ENCODE measurements around the gene ENPP1.

Gene ENPP1

DNA sequence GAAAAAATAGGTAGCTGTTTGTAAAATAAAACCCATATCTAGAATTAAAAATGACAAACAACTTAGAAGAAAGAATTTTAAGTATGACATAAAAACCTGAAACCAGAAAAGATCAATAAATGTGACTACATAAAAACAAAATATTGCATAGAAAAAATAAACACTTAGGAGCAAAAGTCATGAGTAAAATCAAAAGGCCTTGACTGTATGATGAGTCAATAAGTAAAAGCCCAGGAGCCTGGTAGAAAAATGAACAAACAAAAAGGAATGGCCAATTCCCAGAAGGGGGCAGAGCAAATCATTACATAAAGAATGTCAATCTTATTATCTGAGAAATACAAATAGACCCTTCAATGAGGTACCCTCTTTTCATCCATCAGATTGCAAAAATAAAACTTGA is 20.7 kb upstream of the ENPP1 start:
- no peak for TF ChIP-seq ZFX (IDR thresholded peaks at IDR 0.05)
- TF ChIP-seq, protein P1, sequence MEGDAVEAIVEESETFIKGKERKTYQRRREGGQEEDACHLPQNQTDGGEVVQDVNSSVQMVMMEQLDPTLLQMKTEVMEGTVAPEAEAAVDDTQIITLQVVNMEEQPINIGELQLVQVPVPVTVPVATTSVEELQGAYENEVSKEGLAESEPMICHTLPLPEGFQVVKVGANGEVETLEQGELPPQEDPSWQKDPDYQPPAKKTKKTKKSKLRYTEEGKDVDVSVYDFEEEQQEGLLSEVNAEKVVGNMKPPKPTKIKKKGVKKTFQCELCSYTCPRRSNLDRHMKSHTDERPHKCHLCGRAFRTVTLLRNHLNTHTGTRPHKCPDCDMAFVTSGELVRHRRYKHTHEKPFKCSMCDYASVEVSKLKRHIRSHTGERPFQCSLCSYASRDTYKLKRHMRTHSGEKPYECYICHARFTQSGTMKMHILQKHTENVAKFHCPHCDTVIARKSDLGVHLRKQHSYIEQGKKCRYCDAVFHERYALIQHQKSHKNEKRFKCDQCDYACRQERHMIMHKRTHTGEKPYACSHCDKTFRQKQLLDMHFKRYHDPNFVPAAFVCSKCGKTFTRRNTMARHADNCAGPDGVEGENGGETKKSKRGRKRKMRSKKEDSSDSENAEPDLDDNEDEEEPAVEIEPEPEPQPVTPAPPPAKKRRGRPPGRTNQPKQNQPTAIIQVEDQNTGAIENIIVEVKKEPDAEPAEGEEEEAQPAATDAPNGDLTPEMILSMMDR (conservative IDR thresholded peaks at IDR 0.05), result no peak
- no peak overlapping the region for H3K27ac ChIP-seq

DNA sequence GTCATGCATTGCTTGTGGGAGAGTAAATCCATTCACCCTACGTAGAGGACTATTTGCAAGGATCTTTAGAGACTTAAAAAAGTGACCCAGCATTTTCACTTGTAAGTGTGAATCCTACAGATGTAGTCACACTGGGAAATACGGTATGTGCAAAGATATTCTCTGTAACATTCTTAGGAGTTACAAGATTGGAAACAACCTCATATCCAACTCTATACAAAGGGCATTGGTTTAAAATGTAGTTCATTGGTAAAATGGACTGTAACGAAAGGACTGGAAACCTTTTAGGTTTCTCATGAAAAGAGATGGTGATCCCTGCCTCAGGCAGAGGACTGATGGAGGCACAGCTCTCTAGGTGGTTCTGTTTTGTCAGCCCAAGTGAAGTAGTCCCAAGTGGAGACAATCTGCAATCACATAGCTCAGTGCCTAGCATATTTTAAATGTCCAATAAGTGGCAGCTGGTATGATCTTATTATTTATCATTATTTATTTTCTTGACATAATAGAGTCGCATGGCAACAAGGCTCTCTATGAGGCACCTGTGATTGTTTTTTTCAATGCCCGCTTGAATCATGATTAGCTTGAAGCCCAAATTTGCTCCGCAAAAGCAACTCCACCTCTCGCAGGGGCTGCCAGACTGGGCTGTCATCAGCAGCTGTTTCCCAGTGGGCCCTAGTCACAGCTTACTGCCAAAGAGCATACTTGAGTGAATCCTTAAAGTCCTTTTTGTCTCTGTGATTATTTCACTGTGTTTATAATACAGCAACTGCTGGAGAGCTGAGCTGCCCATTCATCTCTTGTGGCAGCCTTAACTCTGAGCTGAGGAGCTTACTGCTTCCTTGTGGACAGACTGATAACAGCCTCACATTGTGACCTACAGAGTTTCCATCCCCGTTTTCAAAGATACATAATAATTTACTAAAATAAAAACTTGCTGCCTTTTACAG is 19.8 kb upstream of the ENPP1 start:
- no peak overlapping the region for H3K27ac ChIP-seq
- TF ChIP-seq ZFX (IDR thresholded peaks at IDR 0.05), result no peak
- TF ChIP-seq, protein P1 (conservative IDR thresholded peaks at IDR 0.05), result no peak

DNA sequence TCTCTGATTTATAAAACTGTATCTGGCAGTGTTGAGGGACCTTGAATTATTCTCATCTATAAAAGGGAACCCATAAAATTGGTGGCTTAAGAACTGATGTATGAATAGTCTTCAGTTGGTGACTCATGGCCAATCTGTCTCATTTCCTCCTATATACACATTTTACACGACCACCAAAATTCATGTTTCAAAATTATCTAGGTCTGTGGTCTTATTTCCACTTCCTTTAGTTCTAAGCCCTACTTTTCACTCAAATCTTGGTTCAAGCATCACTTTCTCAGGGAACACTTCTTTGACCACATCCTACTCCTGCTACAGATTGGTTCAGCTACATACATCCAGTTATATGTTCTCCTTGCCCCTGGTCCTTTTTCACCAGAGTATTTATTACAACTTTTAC is 18.6 kb upstream of the ENPP1 start:
- H3K27ac ChIP-seq, result no peak overlapping the region
- TF ChIP-seq ZFX (IDR thresholded peaks at IDR 0.05), result no peak
- TF ChIP-seq, protein P1 (conservative IDR thresholded peaks at IDR 0.05), result no peak

DNA sequence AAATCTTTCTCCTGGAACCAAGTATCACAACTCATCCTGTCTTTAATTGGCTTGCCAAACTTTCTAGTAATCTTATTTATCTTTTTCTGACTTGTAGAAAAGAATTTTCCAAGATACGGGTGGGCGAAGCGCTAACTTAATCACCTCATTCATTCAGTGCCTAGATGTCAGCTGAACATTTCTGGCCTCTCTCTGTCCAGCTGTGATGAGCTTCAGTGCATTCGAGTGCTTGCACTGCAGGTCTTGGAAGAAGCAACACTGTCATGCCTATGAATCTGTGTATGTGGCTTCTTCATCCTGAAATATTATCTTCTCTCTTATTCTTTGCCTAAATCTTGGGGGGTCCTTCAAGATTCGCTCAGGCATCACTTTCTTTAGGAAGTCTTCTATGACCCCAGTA is 16.3 kb upstream of the ENPP1 start:
- H3K27ac ChIP-seq, result no peak overlapping the region
- TF ChIP-seq, protein P1 (conservative IDR thresholded peaks at IDR 0.05), result no peak

DNA sequence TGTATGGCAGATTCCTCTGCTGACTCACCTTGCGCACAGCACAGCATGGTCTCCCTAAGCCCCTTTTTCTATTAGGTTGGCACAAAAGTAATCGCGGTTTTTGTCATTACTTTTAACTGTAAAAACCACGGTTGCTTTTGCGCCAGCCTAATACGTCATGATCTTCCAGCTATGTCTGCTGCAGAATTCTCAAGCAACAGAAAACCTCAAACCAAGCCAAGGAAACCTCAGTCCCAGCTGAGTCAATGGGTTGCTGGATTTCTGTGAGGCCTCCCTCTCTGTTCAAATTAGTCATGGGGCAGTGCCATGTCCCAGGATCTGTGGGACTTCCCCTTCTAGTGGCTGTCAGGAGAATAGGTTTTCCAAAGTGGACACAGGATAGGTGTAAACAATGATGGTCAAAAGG is 15.7 kb upstream of the ENPP1 start:
- no peak overlapping the region for H3K27ac ChIP-seq
- no peak for TF ChIP-seq ZFX (IDR thresholded peaks at IDR 0.05)
- TF ChIP-seq, protein P1 (conservative IDR thresholded peaks at IDR 0.05), result peak; percentile 32

DNA sequence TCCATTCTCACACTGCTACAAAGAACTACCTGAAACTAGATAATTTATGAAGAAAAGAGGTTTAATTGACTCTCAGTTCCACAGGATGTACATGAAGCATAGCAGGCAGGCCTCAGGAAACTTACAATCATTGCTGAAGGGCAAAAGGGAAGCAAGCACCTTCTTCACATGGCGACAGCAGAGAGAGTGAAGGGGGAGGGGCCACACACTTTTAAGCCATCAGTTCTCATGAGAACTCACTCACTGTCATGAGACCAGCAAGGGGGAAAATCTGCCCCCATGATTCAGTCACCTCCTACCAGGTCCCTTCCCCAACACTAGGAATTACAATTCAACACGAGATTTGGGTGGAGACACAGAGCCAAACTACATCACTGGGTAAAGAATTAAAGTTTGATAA is 12.5 kb upstream of the ENPP1 start:
- TF ChIP-seq, protein P1 (conservative IDR thresholded peaks at IDR 0.05), result no peak
- TF ChIP-seq ZFX (IDR thresholded peaks at IDR 0.05), result no peak
- H3K27ac ChIP-seq, result no peak overlapping the region

DNA sequence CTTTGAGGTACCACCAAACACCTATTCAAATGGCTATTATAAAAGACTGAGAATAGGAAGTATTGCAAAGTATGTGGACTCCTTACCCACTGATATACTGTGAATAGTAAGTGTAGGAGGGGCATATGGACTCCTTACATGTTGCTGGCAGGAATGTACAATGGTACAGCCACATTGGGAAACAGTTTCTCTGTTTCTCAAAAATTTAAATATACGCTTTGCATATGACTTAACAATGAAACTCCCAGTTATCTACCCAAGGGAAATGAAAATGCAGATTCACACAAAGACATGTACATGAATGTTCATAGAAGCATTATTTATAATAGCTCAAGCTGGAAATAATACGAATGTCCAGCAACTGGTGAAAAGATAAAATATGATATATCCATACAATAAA is 5.5 kb upstream of the ENPP1 start:
- no peak overlapping the region for H3K27ac ChIP-seq
- TF ChIP-seq ZFX (IDR thresholded peaks at IDR 0.05), result no peak
- TF ChIP-seq, protein P1 (conservative IDR thresholded peaks at IDR 0.05), result no peak
